Keratinocyte (primary cell): Measurements from ENCODE around the gene APOC1. TPM values are rescaled to one million over a fixed set of nuclear protein-coding genes. Genes with fewer than 3 reads are reported as not detected.
"Not testable (repeated sequence)": the region's sequence is repeated elsewhere in the genome, so short reads cannot be mapped to it uniquely, and the experiment has no call there.

Experiments
- DNase-seq: peaks from one replicate; pipeline ENCODE4 v3.0.0-alpha.2; 2011; ENCODE audit warnings: low read depth, missing footprints, low spot score
- FAIRE-seq: peaks from 2 replicates; lab custom pipeline; 2011; peaks lifted over from hg19 to GRCh38; lab: Jason Lieb, UNC
- H2AFZ ChIP-seq: 2 replicates; pipeline ENCODE4 v1.6.0; 2012; ENCODE audit warnings: low read length, control low read depth, inconsistent platforms; ENCODE audit not compliant: control insufficient read depth
- H3K27ac ChIP-seq: 2 replicates; pipeline ENCODE4 v1.5.1; 2011; ENCODE audit warnings: low read length; ENCODE audit not compliant: control insufficient read depth, insufficient read depth
- H3K27me3 ChIP-seq: 3 replicates; pipeline ENCODE4 v1.6.0; 2011; ENCODE audit warnings: low read length; ENCODE audit not compliant: control insufficient read depth, insufficient read depth; ENCODE audit errors: extremely low read depth
- H3K36me3 ChIP-seq, 2 experiments: 2 replicates in 1 of 2; 3 replicates in 1 of 2; pipeline ENCODE4 v1.5.1; 2011; ENCODE audit warnings: low read length in 2 of 2, mild to moderate bottlenecking in 1 of 2; ENCODE audit not compliant: control insufficient read depth in 2 of 2, insufficient read depth in 2 of 2; ENCODE audit errors: extremely low read depth in 1 of 2
- H3K4me1 ChIP-seq: 3 replicates; pipeline ENCODE4 v1.5.1; 2011; ENCODE audit warnings: low read length; ENCODE audit not compliant: control insufficient read depth, insufficient read depth; ENCODE audit errors: extremely low read depth
- H3K4me2 ChIP-seq: 3 replicates; pipeline ENCODE4 v1.6.0; 2011; ENCODE audit warnings: low read depth, low read length; ENCODE audit not compliant: control insufficient read depth, insufficient read depth; ENCODE audit errors: extremely low read depth
- H3K4me3 ChIP-seq, 3 experiments: fragments of 200-600 bp in 1 of 3; sonication (generic) in 1 of 3; 2 replicates in 2 of 3; 3 replicates in 1 of 3; pipeline ENCODE4 v1.5.1; 2011 to 2016; ENCODE audit warnings: low read length in 3 of 3, mild to moderate bottlenecking in 3 of 3, control low read depth in 2 of 3, inconsistent platforms in 1 of 3, low read depth in 1 of 3, mixed read lengths in 1 of 3, mixed run types in 1 of 3, moderate library complexity in 1 of 3; ENCODE audit not compliant: control insufficient read depth in 2 of 3, insufficient read depth in 2 of 3; ENCODE audit errors: extremely low read depth in 1 of 3
- H3K79me2 ChIP-seq: 2 replicates; pipeline ENCODE4 v1.6.0; 2012; ENCODE audit warnings: low read length; ENCODE audit not compliant: control insufficient read depth, insufficient read depth
- H3K9ac ChIP-seq: 3 replicates; pipeline ENCODE4 v1.6.0; 2011; ENCODE audit warnings: low read length; ENCODE audit not compliant: control insufficient read depth, insufficient read depth; ENCODE audit errors: extremely low read depth
- H3K9me1 ChIP-seq: 3 replicates; pipeline ENCODE4 v1.6.0; 2011; ENCODE audit warnings: low read length; ENCODE audit not compliant: control insufficient read depth, insufficient read depth; ENCODE audit errors: extremely low read depth
- H3K9me3 ChIP-seq: 2 replicates; pipeline ENCODE4 v1.5.1; 2012; ENCODE audit warnings: low read depth, low read length; ENCODE audit not compliant: control insufficient read depth
- H4K20me1 ChIP-seq: 3 replicates; pipeline ENCODE4 v1.6.0; 2011; ENCODE audit warnings: low read length; ENCODE audit not compliant: control insufficient read depth, insufficient read depth; ENCODE audit errors: extremely low read depth
- CTCF ChIP-seq, 3 experiments: IDR thresholded peaks in 1 of 3; conservative IDR thresholded peaks in 1 of 3; optimal IDR thresholded peaks in 1 of 3; 2 replicates in 2 of 3; 3 replicates in 1 of 3; pipeline versions ENCODE3 to v1.5.1; 2011; ENCODE audit warnings: low read length in 3 of 3, mild to moderate bottlenecking in 3 of 3, moderate library complexity in 2 of 3, control low read depth in 1 of 3, inconsistent platforms in 1 of 3; ENCODE audit not compliant: insufficient read depth in 2 of 3; ENCODE audit errors: extremely low read depth in 1 of 3
- EZH2 ChIP-seq: IDR thresholded peaks from one replicate; pipeline ENCODE4 v1.6.1; 2012; ENCODE audit warnings: inconsistent platforms, mild to moderate bottlenecking, low read length, moderate library complexity
- dilution Hi-C: fragments of 300-500 bp; cut with MboI; formaldehyde crosslinking; loops from one replicate; pipeline ENCODE4 v1.7.0; 2020; ENCODE audit warnings: low sequenced_read_pairs; ENCODE audit not compliant: extremely low pct_ligation_motif_present
- polyA plus RNA-seq, 5 experiments: library from polyadenylated mRNA; depleted of rRNA in 3 of 5; stranded (reverse) in 3 of 5; stranded (forward) in 1 of 5; unstranded in 1 of 5; fragments of >200 nt; gene quantifications; 1 replicate in 1 of 5; 2 replicates in 3 of 5; 3 replicates in 1 of 5; pipeline versions ENCODE4 v1.2.1 to v1.2.3, GENCODE V29; 2011 to 2012; ENCODE audit warnings: missing spikeins in 2 of 5, low read depth in 1 of 5, low replicate concordance in 1 of 5

The APOC1 gene
- polyA plus RNA-seq, 1 donor (not counting 4 experiments of a cell fraction or from before 2014, with no cell fraction given): 0.79 TPM

GRCh38 chr19:44909775-44910174 lies 4.6 kb upstream of the APOC1 start:
- Histone ChIP-seq H4K20me1 (no peaks in the 10 kb centered on the region), H3K9me3 (no peaks in the 10 kb centered on the region), H2AFZ (no peak overlapping the region), H3K9ac (no peak overlapping the region), H3K4me2 (no peak overlapping the region), H3K9me1 (no peaks in the 10 kb centered on the region), H3K4me1 (peaks cover 11% of the 10 kb centered on the region), H3K4me3 (no peak overlapping the region), H3K36me3 (no peaks in the 10 kb centered on the region), H3K27ac (no peak overlapping the region), H3K27me3 (peaks cover 9% of the 10 kb centered on the region), H3K79me2 (no peaks in the 10 kb centered on the region)
- dilution Hi-C loops: no loop called here
- FAIRE-seq: no peak
- no peak for DNase-seq
- TF ChIP-seq EZH2 (no peak), CTCF (optimal IDR thresholded peaks at IDR 0.05 in 1 of 3, IDR thresholded peaks at IDR 0.05 in 1 of 3, conservative IDR thresholded peaks at IDR 0.05 in 1 of 3; ENCODE audit: extremely low read depth in 1 of 3, insufficient read depth in 2 of 3, low read length in 3 of 3) (no peak)

GRCh38 chr19:44911896-44912295 lies 2.5 kb upstream of the APOC1 start:
- H3K27me3 ChIP-seq, H3K4me3 ChIP-seq, H3K36me3 ChIP-seq, dilution Hi-C loops, H4K20me1 ChIP-seq, H3K9me1 ChIP-seq, DNase-seq, FAIRE-seq, H3K4me2 ChIP-seq, H3K27ac ChIP-seq, H3K9ac ChIP-seq, H3K79me2 ChIP-seq, H3K9me3 ChIP-seq, H2AFZ ChIP-seq, H3K4me1 ChIP-seq: not testable (repeated sequence)

GRCh38 chr19:44912854-44913253 lies 1.6 kb upstream of the APOC1 start:
- H3K4me3 ChIP-seq: no peak overlapping the region
- H3K27me3 ChIP-seq: no peaks in the 10 kb centered on the region
- no peaks in the 10 kb centered on the region for H3K9me1 ChIP-seq
- no peaks in the 10 kb centered on the region for H3K9me3 ChIP-seq
- H3K36me3 ChIP-seq: no peaks in the 10 kb centered on the region
- no peak for DNase-seq
- H2AFZ ChIP-seq: no peak overlapping the region
- H4K20me1 ChIP-seq: no peaks in the 10 kb centered on the region
- FAIRE-seq: no peak
- no peak overlapping the region for H3K4me2 ChIP-seq
- TF ChIP-seq CTCF (optimal IDR thresholded peaks at IDR 0.05 in 1 of 3, IDR thresholded peaks at IDR 0.05 in 1 of 3, conservative IDR thresholded peaks at IDR 0.05 in 1 of 3; ENCODE audit: extremely low read depth in 1 of 3, insufficient read depth in 2 of 3, low read length in 3 of 3) (no peak), EZH2 (no peak)
- H3K9ac ChIP-seq: no peak overlapping the region
- no peaks in the 10 kb centered on the region for H3K79me2 ChIP-seq
- peaks cover 8% of the 10 kb centered on the region for H3K4me1 ChIP-seq
- no peak overlapping the region for H3K27ac ChIP-seq
- dilution Hi-C loops: no loop called here
